Neural cell (in vitro differentiated cells): ENCODE data around the gene KSR2. TPM values are rescaled to one million over a fixed set of nuclear protein-coding genes. Genes with fewer than 3 reads are reported as not detected.

Experiments
- H2AFZ ChIP-seq: fragments of 200-600, 300-800 bp; sonication (generic), shearing (Covaris generic); 2 replicates; pipeline ENCODE4 v1.6.0; 2014; ENCODE audit warnings: low read depth, mild to moderate bottlenecking, antibody characterized with exemption, low read length, moderate library complexity
- H3F3A ChIP-seq: fragments of 200-600 bp; shearing (Covaris generic); 2 replicates; pipeline ENCODE4 v1.6.1; 2016; ENCODE audit warnings: mild to moderate bottlenecking, moderate library complexity, mixed read lengths, antibody characterized with exemption, low read length; ENCODE audit not compliant: insufficient read depth, poor library complexity, severe bottlenecking
- H3K27ac ChIP-seq: fragments of 200-600, 300-800 bp; sonication (generic), shearing (Covaris generic); 2 replicates; pipeline ENCODE4 v1.5.1; 2014; ENCODE audit warnings: mild to moderate bottlenecking, low read length, moderate library complexity
- H3K27me3 ChIP-seq: fragments of 300-800, 200-600 bp; sonication (generic), shearing (Covaris generic); 2 replicates; pipeline ENCODE4 v1.6.0; 2014; ENCODE audit warnings: mild to moderate bottlenecking, low read depth, low read length, moderate library complexity; ENCODE audit not compliant: insufficient read depth
- H3K36me3 ChIP-seq: fragments of 300-800, 200-600 bp; sonication (generic), shearing (Covaris generic); 2 replicates; pipeline ENCODE4 v1.5.1; 2014; ENCODE audit warnings: mild to moderate bottlenecking, antibody characterized with exemption, low read length, moderate library complexity; ENCODE audit not compliant: insufficient read depth
- H3K4me2 ChIP-seq: fragments of 300-800, 200-600 bp; sonication (generic), shearing (Covaris generic); 2 replicates; pipeline ENCODE4 v1.6.0; 2014; ENCODE audit warnings: mild to moderate bottlenecking, low read length
- H3K4me3 ChIP-seq: fragments of 300-800, 200-600 bp; sonication (generic), shearing (Covaris generic); 2 replicates; pipeline ENCODE4 v1.5.1; 2014; ENCODE audit warnings: mild to moderate bottlenecking, low read length, moderate library complexity
- H3K79me2 ChIP-seq: fragments of 200-600 bp; shearing (Covaris generic); replicated peaks from 2 replicates; pipeline ENCODE4 v1.6.0; 2014; ENCODE audit warnings: mild to moderate bottlenecking, low read length, moderate library complexity; ENCODE audit not compliant: insufficient read depth
- H3K9ac ChIP-seq: fragments of 300-800, 200-600 bp; sonication (generic), shearing (Covaris generic); 2 replicates; pipeline ENCODE4 v1.6.1; 2016; ENCODE audit warnings: mild to moderate bottlenecking, low read length, mixed read lengths
- H3K9me2 ChIP-seq: fragments of 200-600 bp; shearing (Covaris generic); 2 replicates; pipeline ENCODE4 v1.6.1; 2016; ENCODE audit warnings: mild to moderate bottlenecking, low read length, mixed read lengths; ENCODE audit not compliant: insufficient read depth
- H3K9me3 ChIP-seq: fragments of 200-600, 300-800 bp; sonication (generic), shearing (Covaris generic); 2 replicates; pipeline ENCODE4 v1.6.1; 2016; ENCODE audit warnings: mild to moderate bottlenecking, mixed run types, low read length, moderate library complexity, mixed read lengths
- H4K20me1 ChIP-seq: fragments of 200-600 bp; shearing (Covaris generic); 2 replicates; pipeline ENCODE4 v1.6.1; 2016; ENCODE audit warnings: mild to moderate bottlenecking, mixed run types; ENCODE audit not compliant: insufficient read depth
- CTCF ChIP-seq: fragments of 450-650 bp; IDR thresholded peaks from 2 replicates; pipeline ENCODE4 v1.5.1; 2014; ENCODE audit warnings: antibody characterized with exemption, mild to moderate bottlenecking, moderate library complexity; ENCODE audit not compliant: poor library complexity, severe bottlenecking
- EP300 ChIP-seq: fragments of 450-650 bp; conservative IDR thresholded peaks from 2 replicates; pipeline ENCODE4 v1.6.1; 2014; ENCODE audit warnings: antibody characterized with exemption, mild to moderate bottlenecking, moderate library complexity; ENCODE audit not compliant: poor library complexity, severe bottlenecking
- EZH2 ChIP-seq: fragments of 200-600, 300-800 bp; shearing (Covaris generic), sonication (generic); IDR thresholded peaks from 2 replicates; pipeline ENCODE4 v1.6.1; 2014; ENCODE audit warnings: antibody characterized with exemption, low read length, borderline replicate concordance, mild to moderate bottlenecking; ENCODE audit not compliant: insufficient read depth, poor library complexity, severe bottlenecking
- MXI1 ChIP-seq: fragments of 450-650 bp; conservative IDR thresholded peaks from 2 replicates; pipeline ENCODE4 v1.6.1; 2014; ENCODE audit warnings: antibody characterized with exemption, mild to moderate bottlenecking; ENCODE audit not compliant: poor library complexity, severe bottlenecking
- POLR2AphosphoS5 ChIP-seq: IDR thresholded peaks from 2 replicates; pipeline ENCODE4 v1.6.1; 2012
- RAD21 ChIP-seq: fragments of 450-650 bp; conservative IDR thresholded peaks from 2 replicates; pipeline ENCODE4 v1.6.1; 2014; ENCODE audit warnings: antibody characterized with exemption, mild to moderate bottlenecking, moderate library complexity
- REST ChIP-seq: IDR thresholded peaks from 2 replicates; pipeline ENCODE4 v1.6.1; 2012; ENCODE audit warnings: borderline replicate concordance
- SMC3 ChIP-seq: fragments of 450-650 bp; conservative IDR thresholded peaks from 2 replicates; pipeline ENCODE4 v1.6.1; 2014; ENCODE audit warnings: antibody characterized with exemption, mild to moderate bottlenecking, moderate library complexity; ENCODE audit not compliant: poor library complexity
- TAF1 ChIP-seq: IDR thresholded peaks from 2 replicates; pipeline ENCODE4 v1.6.1; 2012; ENCODE audit warnings: low read depth
- polyA plus RNA-seq: library from polyadenylated mRNA; depleted of rRNA; stranded (reverse); fragments of >200 nt; gene quantifications from 2 replicates; pipeline ENCODE4 v1.2.3, GENCODE V29; 2014

The KSR2 gene
- polyA plus RNA-seq, 1 donor from 2014 or later, result 3.0 TPM

GRCh38 chr12:117622741-117623140, 346.0 kb downstream of the KSR2 start:
- Histone ChIP-seq H3K79me2 (no peaks in the 10 kb centered on the region), H3K27me3 (no peaks in the 10 kb centered on the region), H3K4me2 (no peak overlapping the region), H3K4me3 (no peak overlapping the region), H3K27ac (no peak overlapping the region), H3K9ac (no peak overlapping the region), H3K9me3 (no peaks in the 10 kb centered on the region), H2AFZ (no peak overlapping the region), H3F3A (no peaks in the 10 kb centered on the region), H4K20me1 (no peaks in the 10 kb centered on the region), H3K9me2 (no peaks in the 10 kb centered on the region), H3K36me3 (no peaks in the 10 kb centered on the region)
- no peak for TF ChIP-seq EZH2
- no peak for TF ChIP-seq EP300
- TF ChIP-seq POLR2AphosphoS5, result no peak
- no peak for TF ChIP-seq SMC3
- TF ChIP-seq MXI1, result no peak
- TF ChIP-seq RAD21, result no peak
- TF ChIP-seq TAF1, result no peak
- TF ChIP-seq CTCF, result no peak
- TF ChIP-seq REST, result no peak

GRCh38 chr12:117622087-117622486, 346.7 kb downstream of the KSR2 start:
- Histone ChIP-seq H3K9me3 (no peaks in the 10 kb centered on the region), H3K9ac (no peak overlapping the region), H3K4me2 (no peak overlapping the region), H4K20me1 (no peaks in the 10 kb centered on the region), H3K9me2 (no peaks in the 10 kb centered on the region), H3K27ac (no peak overlapping the region), H3K27me3 (no peaks in the 10 kb centered on the region), H3K4me3 (no peak overlapping the region), H3K36me3 (no peaks in the 10 kb centered on the region), H2AFZ (no peak overlapping the region), H3F3A (no peaks in the 10 kb centered on the region), H3K79me2 (no peaks in the 10 kb centered on the region)
- TF ChIP-seq MXI1, result no peak
- no peak for TF ChIP-seq EP300

GRCh38 chr12:117607778-117608177, 361.0 kb downstream of the KSR2 start:
- no peaks in the 10 kb centered on the region for H3K79me2 ChIP-seq
- H3K4me3 ChIP-seq, result no peak overlapping the region
- H3K9ac ChIP-seq, result no peak overlapping the region
- H3K27me3 ChIP-seq, result no peaks in the 10 kb centered on the region
- H3K9me3 ChIP-seq, result no peaks in the 10 kb centered on the region
- no peaks in the 10 kb centered on the region for H4K20me1 ChIP-seq
- H2AFZ ChIP-seq, result no peak overlapping the region
- no peak for TF ChIP-seq SMC3
- TF ChIP-seq EZH2, result no peak
- TF ChIP-seq RAD21, result no peak
- no peak for TF ChIP-seq EP300
- no peak for TF ChIP-seq REST
- TF ChIP-seq POLR2AphosphoS5, result no peak
- TF ChIP-seq CTCF, result no peak
- TF ChIP-seq MXI1, result no peak
- no peak for TF ChIP-seq TAF1
- no peak overlapping the region for H3K4me2 ChIP-seq
- no peaks in the 10 kb centered on the region for H3F3A ChIP-seq
- H3K9me2 ChIP-seq, result no peaks in the 10 kb centered on the region
- H3K36me3 ChIP-seq, result no peaks in the 10 kb centered on the region
- H3K27ac ChIP-seq, result no peak overlapping the region
